NCI-H146 (cell line): ENCODE data around the gene RASGRF1.
A peak's percentile ranks its signal among the peaks of the same experiment; 100 is the strongest.

Source experiments
- DNase-seq: peaks from one replicate; lab custom pipeline; 2025; lab: John Stamatoyannopoulos, UW

Gene RASGRF1

DNA sequence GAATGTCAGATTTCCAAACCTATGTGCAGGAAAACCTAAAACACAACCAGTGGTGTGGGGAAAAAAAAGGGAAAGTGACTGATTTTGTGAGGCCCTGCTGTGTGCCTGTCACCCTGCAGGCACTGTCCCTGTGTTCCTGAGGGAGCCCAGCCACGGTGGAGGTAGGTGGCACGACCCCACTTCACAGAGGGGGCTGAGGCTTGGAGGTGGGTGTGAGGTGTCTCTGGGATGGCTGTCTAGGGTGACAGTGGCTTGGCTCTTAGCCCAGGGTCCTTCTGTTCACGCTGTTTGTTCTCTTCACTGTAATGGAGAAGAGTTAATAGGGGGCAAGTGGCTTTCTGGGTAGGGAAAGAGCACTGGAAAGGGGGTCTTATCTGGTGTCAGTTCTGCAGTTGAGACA, 22.6 kb downstream of the RASGRF1 start:
- no peak for DNase-seq

GRCh38 chr15:79067072-79067833, 23.3 kb downstream of the RASGRF1 start:
- no peak for DNase-seq

DNA sequence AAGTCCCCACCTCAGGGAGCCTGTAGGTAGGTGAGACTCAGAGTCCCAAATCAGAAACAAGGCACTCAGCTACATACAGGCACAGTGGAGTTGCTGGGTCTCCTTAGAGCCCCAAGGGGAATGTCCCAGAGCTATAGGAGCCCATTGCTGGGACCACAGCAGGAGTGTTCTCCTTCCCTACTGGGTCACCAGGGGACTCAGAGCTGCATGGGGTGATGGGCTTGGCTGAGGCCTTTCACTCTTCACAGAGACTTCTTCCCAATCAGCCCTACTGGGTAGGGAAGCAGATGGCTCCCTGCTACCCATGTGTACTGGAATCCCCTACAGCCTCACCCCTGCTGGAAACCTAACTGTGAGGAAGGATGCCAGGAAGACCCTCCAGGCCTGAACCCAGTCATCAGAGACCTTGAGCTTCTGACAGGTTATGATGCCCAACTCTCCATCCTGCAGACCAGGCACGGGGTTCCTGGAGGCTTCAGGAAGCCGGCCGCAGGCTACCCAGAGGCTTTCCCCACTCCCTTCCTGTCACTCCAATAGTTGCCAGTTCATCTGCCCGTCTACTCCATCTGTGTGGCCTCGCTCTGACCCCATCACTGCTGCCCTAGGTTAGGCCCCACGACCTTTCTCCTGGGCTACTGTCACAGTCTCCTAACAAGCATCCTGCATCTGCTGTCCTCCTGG, 24.0 kb downstream of the RASGRF1 start:
- DNase-seq, result no peak

DNA sequence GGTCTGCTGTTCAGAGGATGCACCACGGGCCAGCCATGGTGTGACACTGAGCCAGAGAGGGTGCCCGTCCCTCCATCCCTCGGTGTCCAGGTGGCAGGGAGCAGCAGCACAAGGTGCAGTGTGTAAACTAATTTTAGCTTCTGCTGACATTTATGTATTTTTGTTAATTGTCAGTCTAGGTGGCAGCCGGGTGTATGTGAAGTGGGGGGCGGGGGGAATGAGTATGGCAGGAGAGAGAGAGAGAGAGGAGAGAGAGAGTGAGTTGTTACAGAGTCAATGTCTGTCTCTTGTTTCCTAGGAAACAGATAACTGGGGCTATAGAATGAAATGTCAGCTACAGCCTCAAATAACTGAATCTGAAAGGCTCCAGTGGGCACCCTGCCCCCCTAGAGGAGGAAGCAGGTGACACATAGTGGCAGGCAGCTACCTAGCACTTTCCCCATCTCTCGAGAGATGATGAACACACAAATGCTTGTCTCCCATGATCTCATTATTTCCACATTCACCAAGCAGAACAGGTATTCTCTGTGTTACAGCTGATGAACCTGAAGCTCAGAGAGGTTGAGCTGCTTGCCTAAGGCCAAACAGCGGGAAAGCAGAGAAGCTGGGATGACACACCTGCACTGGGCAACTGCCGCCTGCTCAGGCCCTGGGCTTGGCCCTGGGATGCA, 24.7 kb downstream of the RASGRF1 start:
- DNase-seq, result peak; percentile 51

- DNase-seq, result no peak
These were observed 25.2 kb downstream of the RASGRF1 start for GRCh38 chr15:79065361-79065705.

DNA sequence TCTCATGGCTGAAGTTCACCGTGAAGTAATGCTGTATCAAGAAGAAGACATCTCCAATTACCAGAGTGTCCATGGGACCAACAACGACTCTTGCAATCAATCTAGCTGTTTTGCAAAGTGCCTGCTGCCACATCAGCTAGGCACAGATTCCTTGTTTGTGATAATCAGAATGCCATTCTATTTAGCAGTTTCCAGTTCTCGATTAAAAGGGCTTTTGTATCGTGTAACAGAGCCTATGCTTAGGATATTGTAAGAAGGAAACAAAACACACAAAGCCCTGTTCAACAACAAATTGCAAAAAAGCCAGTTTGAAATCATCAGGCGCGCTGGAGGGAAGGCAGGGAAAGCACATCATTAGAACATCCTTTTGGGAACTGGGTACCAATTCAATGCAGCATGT, 26.1 kb downstream of the RASGRF1 start:
- no peak for DNase-seq

DNA sequence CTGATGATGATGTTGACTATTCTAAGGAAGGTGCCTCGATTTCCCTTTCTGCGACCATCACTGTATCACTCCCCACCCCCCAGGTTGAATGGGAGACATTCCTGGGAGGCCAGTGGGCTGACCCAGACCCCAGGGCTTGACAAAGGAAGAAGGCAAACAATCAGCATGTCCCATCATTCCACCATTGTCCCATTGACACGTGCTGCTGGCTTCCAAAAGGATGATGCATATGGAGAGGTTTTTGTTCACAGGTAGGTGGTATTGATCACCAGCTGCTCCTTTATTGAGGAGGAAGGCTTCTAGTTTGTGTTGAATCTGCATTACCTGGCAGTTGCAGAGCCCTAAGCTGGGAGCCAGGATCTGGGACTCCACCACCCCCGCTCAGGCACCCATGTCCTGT, 30.4 kb downstream of the RASGRF1 start:
- peak; percentile 62 for DNase-seq

- DNase-seq, result no peak
These were observed 31.5 kb downstream of the RASGRF1 start for GRCh38 chr15:79059081-79059572.

DNA sequence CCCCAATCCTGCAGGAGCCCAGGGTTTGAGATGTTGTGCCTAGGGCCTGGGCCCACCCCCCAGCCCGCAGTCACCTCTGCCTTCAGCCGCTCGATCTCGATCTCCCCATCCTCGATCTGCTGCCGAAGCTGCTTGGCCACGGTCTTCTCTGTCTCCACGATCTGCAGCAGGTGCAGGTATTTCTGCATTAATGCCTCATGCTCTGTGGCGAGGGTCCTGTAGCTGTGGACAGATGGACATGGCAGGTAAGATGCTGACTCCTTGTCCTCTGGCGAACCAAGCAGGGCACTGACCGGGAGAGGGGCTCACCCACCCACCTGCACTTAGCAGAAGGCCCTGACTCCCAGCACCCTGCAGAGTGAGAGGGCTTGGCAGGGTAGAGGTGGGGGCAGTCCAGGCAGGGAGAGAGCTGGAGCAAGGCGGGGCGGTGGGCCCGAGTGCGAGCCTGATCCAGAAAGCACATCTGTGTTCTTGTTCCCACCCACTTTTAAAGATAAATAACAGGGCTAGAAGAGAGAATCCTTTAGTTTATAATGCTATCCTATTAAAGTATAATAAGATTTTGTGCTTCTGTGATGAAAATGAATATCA, 32.2 kb downstream of the RASGRF1 start:
- DNase-seq, result no peak

- no peak for DNase-seq
These were observed 33.5 kb downstream of the RASGRF1 start for GRCh38 chr15:79057050-79057449.

- no peak for DNase-seq
These were observed 36.2 kb downstream of the RASGRF1 start for GRCh38 chr15:79054350-79054749.

DNA sequence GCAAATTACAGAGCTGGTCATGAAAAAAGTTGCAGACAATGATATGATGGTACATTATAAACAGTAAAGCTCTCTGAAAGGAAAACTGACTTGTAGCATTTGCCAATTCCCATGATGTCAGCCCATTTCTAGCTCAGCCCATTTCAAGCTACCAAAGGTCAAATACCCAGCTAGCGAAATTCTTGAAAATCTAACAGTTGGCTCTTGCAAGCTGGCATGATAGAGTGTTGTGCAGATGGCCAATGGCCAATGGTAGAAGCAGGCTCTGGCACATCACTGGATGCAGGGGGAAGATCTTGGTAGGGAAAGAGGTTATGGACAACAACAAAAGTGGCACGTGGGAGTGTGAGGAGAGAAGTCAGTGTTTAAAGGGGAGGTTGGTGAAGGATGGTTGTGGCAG, 36.7 kb downstream of the RASGRF1 start:
- DNase-seq, result no peak

- DNase-seq, result no peak
These were observed 38.4 kb downstream of the RASGRF1 start for GRCh38 chr15:79051941-79052731.

- DNase-seq, result no peak
These were observed 39.6 kb downstream of the RASGRF1 start for GRCh38 chr15:79051029-79051428.

DNA sequence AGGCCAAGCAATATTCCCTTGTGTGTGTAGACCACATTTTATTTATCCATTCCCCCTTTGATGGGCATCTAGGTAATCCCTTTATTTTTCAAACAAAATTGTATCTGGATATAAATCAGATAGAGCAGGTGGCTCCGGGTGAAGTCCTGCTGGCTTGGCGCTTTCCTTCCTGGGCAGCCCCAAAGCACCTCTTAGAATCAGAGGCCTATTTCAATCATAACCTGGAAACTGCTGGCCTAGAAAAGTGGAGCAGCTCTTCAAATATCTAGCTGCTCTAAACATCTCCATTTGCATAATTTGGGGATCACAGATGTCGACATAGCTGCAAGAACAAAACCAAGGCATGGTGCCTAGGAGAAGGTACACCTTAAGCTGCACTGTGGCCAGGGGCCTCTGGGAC, 40.2 kb downstream of the RASGRF1 start:
- no peak for DNase-seq

DNA sequence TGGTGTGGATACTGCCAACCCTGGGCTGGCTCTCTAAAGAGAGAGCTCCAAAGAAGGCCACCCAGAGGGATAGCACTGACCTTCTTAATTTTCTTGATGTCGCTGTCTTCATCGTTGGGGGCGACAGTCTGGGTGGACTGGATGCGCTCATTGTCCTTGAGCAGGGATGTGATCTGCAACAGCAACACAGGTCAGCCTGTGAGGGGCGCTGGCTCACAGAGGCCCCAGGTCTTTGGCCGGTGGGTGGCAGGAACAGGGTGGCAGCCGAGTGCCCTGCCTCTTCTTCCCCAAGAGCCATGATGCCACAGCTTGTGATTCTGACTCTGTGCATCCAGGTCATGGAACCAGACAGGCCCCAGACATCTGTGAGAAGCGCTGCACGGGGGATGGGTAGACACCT, 41.2 kb downstream of the RASGRF1 start:
- no peak for DNase-seq

GRCh38 chr15:79047676-79048439, 42.7 kb downstream of the RASGRF1 start:
- DNase-seq, result no peak

- DNase-seq, result peak; percentile 17
These were observed 43.7 kb downstream of the RASGRF1 start for GRCh38 chr15:79046691-79047404.

GRCh38 chr15:79045041-79045440, 45.5 kb downstream of the RASGRF1 start:
- no peak for DNase-seq

DNA sequence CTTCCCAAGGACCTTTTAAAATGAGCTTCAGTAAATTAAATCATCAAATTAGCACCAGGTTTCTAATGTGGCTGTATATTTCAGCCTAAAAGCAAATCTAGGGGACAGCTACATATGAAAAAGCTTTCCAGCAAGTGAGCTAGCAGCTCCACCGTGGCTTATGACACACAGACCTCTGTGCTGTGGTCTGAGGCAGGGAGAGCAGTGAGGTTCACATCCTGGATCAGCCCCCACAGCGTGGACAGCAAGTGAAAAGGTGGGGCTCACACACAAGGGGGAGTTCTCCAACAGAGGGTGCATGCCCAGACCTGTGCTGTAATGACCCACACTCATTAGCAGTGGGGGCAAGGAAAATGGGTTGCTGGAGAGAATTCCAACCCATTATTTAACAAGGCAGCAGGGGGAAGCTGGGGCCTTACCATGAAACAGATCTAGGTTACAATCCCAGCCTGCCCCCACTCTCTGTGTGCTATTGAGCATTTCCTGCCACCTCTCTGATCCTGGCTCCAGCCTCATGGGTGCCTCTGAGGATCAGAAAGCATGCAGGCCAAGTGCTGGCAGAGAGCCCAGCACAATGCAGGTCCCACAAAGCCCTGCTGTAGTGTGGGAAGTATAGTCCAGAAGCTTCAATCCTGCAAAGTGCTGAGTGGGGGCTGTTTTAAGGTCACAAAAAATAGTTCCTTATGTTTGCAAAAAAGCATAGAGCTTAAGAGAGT, 48.2 kb downstream of the RASGRF1 start:
- DNase-seq, result no peak
